Amniotic stem cell (primary cell): Measurements from ENCODE around the gene RBM33.

Source experiments
- DNase-seq: peaks from one replicate; lab custom pipeline; 2025; lab: John Stamatoyannopoulos, UW

Gene RBM33

DNA sequence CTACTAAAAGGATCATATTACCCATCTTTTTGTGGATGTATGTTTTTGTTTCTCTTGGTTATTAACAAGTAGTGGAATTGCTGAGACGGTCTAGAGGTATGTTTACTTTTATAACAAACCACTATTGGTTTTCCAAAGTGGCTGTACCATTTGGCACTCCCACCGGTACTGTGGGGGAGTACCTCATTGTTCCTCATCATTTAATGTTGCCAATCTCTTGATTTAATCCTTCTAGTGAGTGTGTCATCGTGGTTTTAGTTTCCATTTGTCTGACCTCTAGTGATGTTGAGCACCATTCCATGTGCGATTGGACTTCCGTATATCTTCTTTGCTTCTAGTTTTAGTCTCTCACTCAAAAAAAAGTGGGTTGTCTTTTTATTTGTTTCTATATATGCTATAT, 50.4 kb downstream of the RBM33 start:
- DNase-seq, result no peak

GRCh38 chr7:155696747-155697146, 52.3 kb downstream of the RBM33 start:
- no peak for DNase-seq

GRCh38 chr7:155698633-155699032, 54.2 kb downstream of the RBM33 start:
- no peak for DNase-seq

GRCh38 chr7:155699180-155699579, 54.7 kb downstream of the RBM33 start:
- no peak for DNase-seq

GRCh38 chr7:155700847-155701246, 56.4 kb downstream of the RBM33 start:
- no peak for DNase-seq

GRCh38 chr7:155701972-155702544, 57.6 kb downstream of the RBM33 start:
- DNase-seq, result no peak

DNA sequence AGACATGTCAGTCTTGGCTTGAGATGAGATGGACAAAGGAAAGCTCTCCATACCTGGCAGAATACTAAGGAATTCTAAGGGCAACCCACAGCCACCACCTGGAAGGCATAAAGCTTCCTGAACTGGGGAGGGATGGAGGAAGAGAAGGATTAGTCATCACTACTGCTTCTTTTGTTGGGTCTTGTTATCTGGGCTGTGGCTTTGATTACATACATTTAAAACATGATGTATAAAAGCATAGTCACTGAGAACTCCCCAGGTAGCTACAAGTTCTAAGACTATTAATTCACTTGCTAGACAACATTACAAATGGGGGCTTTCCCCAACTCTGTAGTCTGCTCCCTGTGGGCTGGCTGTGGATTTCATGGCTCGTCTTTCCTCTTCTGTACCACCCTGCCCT, 58.2 kb downstream of the RBM33 start:
- no peak for DNase-seq

GRCh38 chr7:155705623-155706360, 61.3 kb downstream of the RBM33 start:
- no peak for DNase-seq

DNA sequence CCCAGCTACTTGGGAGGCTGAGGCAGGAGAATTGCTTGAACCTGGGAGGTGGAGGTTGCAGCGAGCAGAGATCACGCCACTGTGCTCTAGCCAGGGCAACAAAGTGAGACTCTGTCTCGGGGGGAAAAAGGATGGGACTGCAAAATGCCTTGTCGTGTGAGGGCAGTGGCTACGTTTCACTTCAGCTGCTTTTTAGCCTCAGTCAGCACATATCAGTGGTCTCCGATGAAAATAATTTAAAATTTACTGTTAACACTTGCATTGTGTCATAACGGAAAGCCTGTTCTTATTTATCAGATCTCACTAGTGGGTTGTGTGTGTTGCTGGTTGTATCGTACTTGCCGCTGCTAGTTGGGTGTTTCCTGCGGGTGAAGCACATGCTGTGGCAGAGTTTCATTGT, 61.9 kb downstream of the RBM33 start:
- DNase-seq, result no peak

- DNase-seq, result no peak
Observed at GRCh38 chr7:155709453-155709852, 65.0 kb downstream of the RBM33 start.

DNA sequence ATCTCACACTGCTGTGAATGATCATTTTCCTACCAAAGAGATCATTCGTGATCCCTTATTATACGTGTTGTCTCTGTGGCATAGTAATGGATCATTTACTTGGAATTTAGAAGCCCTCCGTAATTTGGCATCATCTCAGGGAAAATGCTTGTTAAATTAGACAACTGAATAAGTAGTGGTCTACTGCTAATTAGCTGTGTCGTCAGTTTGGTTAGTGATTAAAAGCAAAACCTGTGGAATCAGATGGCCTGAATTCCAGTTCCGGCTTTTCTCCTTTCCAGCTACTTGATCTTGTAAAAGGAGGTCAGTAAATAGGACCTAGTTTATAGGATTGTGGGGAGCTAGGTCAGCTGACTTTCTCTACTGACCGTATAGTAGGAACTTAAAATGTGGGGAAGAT, 65.6 kb downstream of the RBM33 start:
- no peak for DNase-seq

GRCh38 chr7:155710530-155710929, 66.1 kb downstream of the RBM33 start:
- no peak for DNase-seq

DNA sequence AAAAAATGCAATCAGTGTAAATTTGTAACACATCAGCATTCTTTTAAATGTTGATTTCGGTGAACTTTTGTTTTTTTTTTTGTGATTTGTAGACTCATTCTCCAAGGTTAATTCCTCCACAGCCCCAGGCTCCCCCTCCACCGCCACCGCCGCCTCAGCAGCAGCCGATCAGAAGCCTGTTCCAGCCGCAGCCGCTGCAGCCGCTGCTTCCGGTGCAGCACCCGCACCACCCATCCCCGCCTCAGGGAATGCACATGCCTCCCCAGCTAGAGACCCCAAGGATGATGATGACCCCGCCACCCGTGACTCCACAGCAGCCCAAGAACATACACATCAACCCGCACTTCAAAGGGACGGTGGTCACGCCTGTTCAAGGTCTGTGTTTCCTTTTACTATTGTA, 66.6 kb downstream of the RBM33 start:
- no peak for DNase-seq

- no peak for DNase-seq
Observed at GRCh38 chr7:155713384-155713783, 68.9 kb downstream of the RBM33 start.

DNA sequence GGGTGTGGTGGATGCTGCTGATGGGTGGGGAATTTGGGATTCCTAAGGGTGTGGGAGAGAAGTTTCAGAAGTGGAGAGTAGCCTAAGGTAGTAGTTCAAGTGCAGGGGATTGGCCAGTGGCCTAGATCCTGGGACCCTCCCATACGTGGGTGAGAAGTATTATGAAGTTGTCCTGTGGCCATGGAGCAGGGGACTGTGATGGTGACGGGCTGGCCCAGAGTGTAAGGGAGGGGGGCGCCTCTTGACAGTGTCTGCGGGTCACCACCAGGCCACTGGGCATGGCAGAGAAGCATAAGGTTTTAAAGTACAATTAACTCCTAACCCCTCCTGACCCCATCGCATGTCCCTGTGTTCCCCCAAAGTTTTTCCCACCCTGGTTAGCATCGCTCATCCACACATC, 70.2 kb downstream of the RBM33 start:
- DNase-seq, result no peak

GRCh38 chr7:155715111-155715805, 70.8 kb downstream of the RBM33 start:
- no peak for DNase-seq

- no peak for DNase-seq
Observed at GRCh38 chr7:155717010-155717744, 72.7 kb downstream of the RBM33 start.

DNA sequence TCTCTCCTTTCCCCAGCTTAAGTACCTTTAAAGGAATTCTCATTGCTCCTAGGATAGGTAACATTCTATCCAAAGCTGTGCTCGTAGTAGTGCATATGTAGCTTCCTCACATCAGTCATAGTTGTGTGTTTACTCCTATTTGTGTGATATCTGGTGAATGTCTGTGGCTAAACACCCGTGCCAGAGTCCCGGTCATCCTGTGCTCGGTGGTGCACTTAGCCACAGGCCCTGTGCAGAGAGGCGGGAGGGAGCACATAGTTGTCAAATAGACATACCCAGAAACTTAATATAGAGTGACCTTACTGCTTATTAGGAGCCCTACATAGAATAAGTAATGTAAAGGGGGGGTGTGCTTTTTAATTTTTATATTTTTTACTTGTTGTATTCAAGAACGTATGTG, 76.6 kb downstream of the RBM33 start:
- DNase-seq, result no peak

GRCh38 chr7:155722118-155722517, 77.7 kb downstream of the RBM33 start:
- DNase-seq, result no peak

GRCh38 chr7:155722936-155723335, 78.5 kb downstream of the RBM33 start:
- DNase-seq, result no peak

DNA sequence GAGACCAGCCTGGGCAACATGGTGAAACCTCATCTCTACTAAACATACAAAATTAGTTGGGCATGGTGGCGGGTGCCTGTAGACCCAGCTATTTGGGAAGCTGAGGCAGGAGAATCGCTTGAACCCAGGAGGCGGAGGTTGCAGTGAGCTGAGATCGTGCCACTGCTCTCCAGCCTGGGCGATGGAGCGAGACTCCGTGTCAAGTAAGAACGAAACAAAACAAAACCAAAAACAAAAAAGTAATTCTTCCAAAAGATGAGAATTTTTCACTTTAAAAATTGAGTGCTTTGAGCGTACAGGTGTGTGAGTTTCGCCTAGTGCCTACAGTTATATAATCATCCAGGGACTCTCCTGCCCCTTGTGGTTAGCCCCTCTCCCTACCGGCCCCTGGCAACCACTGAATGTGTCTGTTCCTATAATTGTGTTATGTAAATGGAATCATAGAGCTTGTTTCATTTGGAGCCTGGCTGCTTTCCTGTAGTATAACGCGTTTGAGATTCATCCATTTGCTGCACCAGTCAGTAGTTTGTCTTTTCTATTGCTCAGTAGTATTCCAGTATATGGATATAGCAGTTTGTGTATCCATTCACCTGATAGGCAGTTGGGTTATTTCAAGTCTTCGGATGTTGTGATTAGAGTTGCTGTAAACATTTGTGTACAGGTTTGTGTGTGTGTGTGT, 80.0 kb downstream of the RBM33 start:
- DNase-seq, result no peak

- DNase-seq, result no peak
Observed at GRCh38 chr7:155725006-155725355, 80.5 kb downstream of the RBM33 start.
